GM12878 (cell line): ENCODE results near the gene RESP18. TPM values are rescaled to one million over a fixed set of nuclear protein-coding genes. Genes with fewer than 3 reads are reported as not detected.
A peak's percentile ranks its signal among the peaks of the same experiment; 100 is the strongest.

Source experiments
- ATAC-seq: fragments of 200-7000 bp; cut with Tn5 transposase; 3 replicates; pipeline ENCODE4 v1.9.1; 2020; ENCODE audit warnings: mild to moderate bottlenecking, moderate library complexity
- Bru-seq: library from RNA; stranded (reverse); fragments of 400-500 nt; gene quantifications from one replicate; lab custom pipeline; 2021; lab: Mats Ljungman, UMichigan
- BruChase-seq, 2 experiments: library from RNA; stranded (reverse); fragments of 400-500 nt; gene quantifications; one replicate each; lab custom pipeline; 2021; lab: Mats Ljungman, UMichigan
- BruUV-seq: library from RNA; stranded (reverse); fragments of 400-500 nt; replicated peaks from 2 replicates; lab custom pipeline; 2021; lab: Mats Ljungman, UMichigan
- CTCF ChIA-PET: fragments of 300-600 bp; sonication (Branson Sonifier 250); formaldehyde crosslinking; extraction: SDS; loops from one replicate; lab custom pipeline; 2021; ENCODE audit warnings: inconsistent platforms; lab: Yijun Ruan, JAX
- POLR2A ChIA-PET: fragments of 350-600 bp; formaldehyde crosslinking; extraction: SDS; loops from one replicate; lab custom pipeline; 2021; ENCODE audit warnings: inconsistent platforms; lab: Charles Lee
- RAD21 ChIA-PET: fragments of 300-600 bp; sonication (Branson Sonifier 250); formaldehyde crosslinking; loops from one replicate; lab custom pipeline; 2023; ENCODE audit warnings: antibody characterized with exemption; ENCODE audit not compliant: unreplicated experiment; lab: Charles Lee
- SMC1A ChIA-PET: fragments of 300-600 bp; sonication (Branson Sonifier 250); formaldehyde crosslinking; loops from one replicate; lab custom pipeline; 2023; ENCODE audit not compliant: unreplicated experiment, uncharacterized antibody; lab: Charles Lee
- DNase-seq: peaks from one replicate; pipeline ENCODE4 v3.0.0-alpha.2; 2011; ENCODE audit warnings: low read depth, low spot score
- FAIRE-seq: peaks from 3 replicates; lab custom pipeline; 2011; peaks lifted over from hg19 to GRCh38; lab: Jason Lieb, UNC
- H2AFZ ChIP-seq: 2 replicates; pipeline ENCODE4 v1.6.0; 2011; ENCODE audit warnings: low read depth, low read length, control low read depth; ENCODE audit not compliant: control insufficient read depth
- H3K27ac ChIP-seq: 2 replicates; pipeline ENCODE4 v1.5.1; 2011; ENCODE audit warnings: control low read depth; ENCODE audit not compliant: control insufficient read depth, insufficient read depth
- H3K27me3 ChIP-seq, 2 experiments: replicated peaks in 1 of 2; 2 replicates each; pipeline versions ENCODE4 v1.6.0 to v1.6.1; 2011; ENCODE audit warnings: low read length in 1 of 2; ENCODE audit not compliant: control insufficient read depth in 2 of 2, insufficient read depth in 2 of 2
- H3K36me3 ChIP-seq, 2 experiments: 2 replicates each; pipeline ENCODE4 v1.5.1; 2011; ENCODE audit warnings: low read length in 1 of 2; ENCODE audit not compliant: control insufficient read depth in 2 of 2, insufficient read depth in 2 of 2
- H3K4me1 ChIP-seq: 2 replicates; pipeline ENCODE4 v1.6.1; 2011; ENCODE audit warnings: mild to moderate bottlenecking, low read length, moderate library complexity, mixed read lengths; ENCODE audit not compliant: control insufficient read depth, insufficient read depth
- H3K4me2 ChIP-seq: 2 replicates; pipeline ENCODE4 v1.6.0; 2011; ENCODE audit warnings: control low read depth; ENCODE audit not compliant: control insufficient read depth, insufficient read depth
- H3K4me3 ChIP-seq: fragments of 200-600 bp; sonication (generic); 2 replicates; pipeline ENCODE4 v1.5.1; 2016
- H3K79me2 ChIP-seq: 2 replicates; pipeline ENCODE4 v1.6.0; 2011; ENCODE audit warnings: low read length; ENCODE audit not compliant: control insufficient read depth, insufficient read depth
- H3K9ac ChIP-seq: 2 replicates; pipeline ENCODE4 v1.8.0; 2011; ENCODE audit warnings: low read length, control low read depth, mixed read lengths; ENCODE audit not compliant: control insufficient read depth, insufficient read depth
- H3K9me3 ChIP-seq: replicated peaks from 3 replicates; pipeline ENCODE4 v1.5.1; 2011; ENCODE audit warnings: mild to moderate bottlenecking, low read length; ENCODE audit not compliant: control insufficient read depth, insufficient read depth
- H4K20me1 ChIP-seq: 2 replicates; pipeline ENCODE4 v1.6.0; 2011; ENCODE audit not compliant: control insufficient read depth, insufficient read depth
- EP300 ChIP-seq, 2 experiments: fragments of 150-350 bp in 1 of 2; IDR thresholded peaks; 2 replicates each; pipeline ENCODE4 v1.6.1; 2011 to 2012; ENCODE audit warnings: low read depth in 2 of 2, low read length in 2 of 2, borderline replicate concordance in 1 of 2, improper control_type of control experiment in 1 of 2, inconsistent platforms in 1 of 2; ENCODE audit not compliant: control insufficient read depth in 1 of 2
- GATAD2B ChIP-seq: fragments of 450-650 bp; conservative IDR thresholded peaks from 2 replicates; pipeline ENCODE4 v1.6.1; 2017; ENCODE audit warnings: low read depth, mild to moderate bottlenecking, moderate library complexity
- IRF5 ChIP-seq: fragments of 450-650 bp; IDR thresholded peaks from 2 replicates; pipeline ENCODE4 v1.6.1; 2017; ENCODE audit warnings: borderline replicate concordance
- NRF1 ChIP-seq: conservative IDR thresholded peaks from 2 replicates; pipeline ENCODE4 v1.6.1; 2011; ENCODE audit warnings: mild to moderate bottlenecking, low read depth, low read length, improper control_type of control experiment
- RAD21 ChIP-seq: IDR thresholded peaks from 2 replicates; pipeline ENCODE4 v1.6.1; 2011; ENCODE audit warnings: mild to moderate bottlenecking, low read depth, low read length, moderate library complexity; ENCODE audit not compliant: insufficient read depth
- SRF ChIP-seq, 2 experiments: IDR thresholded peaks; 2 replicates each; pipeline ENCODE4 v1.6.1; 2011; ENCODE audit warnings: low read depth in 2 of 2, low read length in 2 of 2, mild to moderate bottlenecking in 1 of 2, moderate library complexity in 1 of 2
- STAT1 ChIP-seq: fragments of 450-650 bp; conservative IDR thresholded peaks from 2 replicates; pipeline ENCODE4 v1.6.1; 2014; ENCODE audit warnings: antibody characterized with exemption, mild to moderate bottlenecking
- WRNIP1 ChIP-seq: IDR thresholded peaks from 2 replicates; pipeline ENCODE4 v1.6.1; 2011; ENCODE audit warnings: low read depth, low read length, improper control_type of control experiment, borderline replicate concordance
- WGBS: methylation state at CpG from one replicate; pipeline ENCODE4 v1.1.6; 2016; ENCODE audit warnings: low lambda C conversion rate; ENCODE audit not compliant: insufficient replicate concordance, insufficient coverage; ENCODE audit errors: missing lambda C conversion rate; 5-methylcytosine and 5-hydroxymethylcytosine counted together
- in situ Hi-C: fragments of 300-500 bp; cut with MboI; formaldehyde crosslinking; loops from 9 replicates; pipeline ENCODE4 v1.14.3; 2018; ENCODE audit warnings: mixed read lengths
- intact Hi-C: fragments of 100-400 bp; cut with micrococcal nuclease; formaldehyde crosslinking; loops from one replicate; pipeline ENCODE4 v1.14.2; 2022; ENCODE audit not compliant: unreplicated experiment
- long read RNA-seq, 2 experiments: library from polyadenylated mRNA; unstranded; transcript quantifications; one replicate each; pipeline ENCODE4 v2.0.0, GENCODE V29; 2019 to 2020
- polyA minus RNA-seq, 3 experiments: library from RNA; depleted of rRNA, polyadenylated mRNA; stranded (reverse); fragments of >200 nt; gene quantifications; 2 replicates each; pipeline ENCODE4 v1.2.3, GENCODE V29; 2011
- polyA plus RNA-seq, 11 experiments: library from polyadenylated mRNA; depleted of rRNA in 4 of 11; unstranded in 6 of 11; stranded (reverse) in 5 of 11; fragments of >200 nt; fragmentation: Nextera tagmentation in 4 of 11; fragmentation: Illumina TruSeq in 1 of 11; extraction: Ambion mirVana in 4 of 11; extraction: Trizol in 1 of 11; gene quantifications; 1 replicate in 1 of 11; 2 replicates in 10 of 11; pipeline versions ENCODE4 v1.2.1 to v1.2.3, GENCODE V29; 2011 to 2016; ENCODE audit warnings: inconsistent platforms in 2 of 11, missing spikeins in 2 of 11, low read depth in 1 of 11
- total RNA-seq, 4 experiments: library from RNA; depleted of rRNA in 3 of 4; stranded (reverse); fragments of >200 nt in 3 of 4; fragmentation: Illumina TruSeq in 1 of 4; extraction: Trizol in 1 of 4; gene quantifications; 2 replicates each; pipeline versions ENCODE4 v1.2.1 to v1.2.3, GENCODE V29; 2013 to 2021

The RESP18 gene
- total RNA-seq (2013; cell fraction: nucleolus; rRNA removed): not detected in 2 replicates
- total RNA-seq (2014; rRNA removed): not detected in 2 replicates
- total RNA-seq (2014; rRNA removed; fragmentation: Illumina TruSeq; extraction: Trizol): not detected in 2 replicates
- not detected in 2 replicates for total RNA-seq (2021)
- not detected for polyA plus RNA-seq (2011; ENCODE audit: low read depth)
- polyA plus RNA-seq (2011; rRNA removed): not detected in 2 replicates
- not detected in 2 replicates for polyA plus RNA-seq (2011; cell fraction: cytosol; rRNA removed)
- polyA plus RNA-seq (2011; cell fraction: nucleus; rRNA removed): not detected in 2 replicates
- not detected in 2 replicates for polyA plus RNA-seq (2012)
- polyA plus RNA-seq (2014; fragmentation: Illumina TruSeq; extraction: Trizol): not detected in 2 replicates
- not detected for polyA plus RNA-seq (2014; fragmentation: Nextera tagmentation; extraction: Ambion mirVana)
- not detected in 2 replicates for polyA plus RNA-seq (2014; rRNA removed)
- not detected for polyA plus RNA-seq (2016; fragmentation: Nextera tagmentation; extraction: Ambion mirVana)
- polyA minus RNA-seq (2011; rRNA and poly(A)+ RNA removed): not detected in 2 replicates
- not detected in 2 replicates for polyA minus RNA-seq (2011; cell fraction: cytosol; rRNA and poly(A)+ RNA removed)
- not detected in 2 replicates for polyA minus RNA-seq (2011; cell fraction: nucleus; rRNA and poly(A)+ RNA removed)
- not detected for Bru-seq, nascent RNA
- BruChase-seq, experiment 1, labeled RNA remaining after a 6-hour chase: percentile 12 among the genes with signal in this experiment
- BruChase-seq, experiment 2, labeled RNA remaining after a 2-hour chase: not detected
- long read RNA-seq, experiment 1: 0 reads
- long read RNA-seq, experiment 2: 0 reads

DNA sequence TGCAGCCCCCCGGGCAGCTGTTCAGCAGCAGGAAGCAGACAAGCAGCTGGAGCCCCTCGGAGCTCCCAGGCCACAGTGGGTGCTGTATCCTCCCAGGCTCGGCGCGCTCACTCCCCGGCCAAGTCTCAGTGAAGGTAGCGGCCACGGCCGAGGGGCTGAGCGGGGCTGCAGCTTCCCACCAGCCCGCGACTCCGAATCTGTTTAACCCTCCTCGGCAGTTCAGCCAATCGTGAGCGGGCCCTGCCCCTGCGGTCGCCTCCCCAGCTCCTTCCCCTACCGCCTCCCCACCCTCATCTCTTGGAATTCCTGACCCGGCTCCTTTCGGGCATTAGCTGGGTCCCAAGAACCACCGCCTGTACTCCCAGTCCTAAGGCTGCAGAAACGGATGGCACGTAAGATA, at the start of gene RESP18:
RESP18 (minus strand) TSS at position 203 of the 400 bp plus-strand sequence.
- Histone ChIP-seq H4K20me1 (no peaks in the 10 kb centered on the region), H3K9me3 (peaks cover 2% of the 10 kb centered on the region; the same call in 1 of the 3 replicates), H3K4me3 (no peak within 1 kb of the TSS), H3K4me1 (no peaks in the 10 kb centered on the region), H3K36me3 (no peaks in the 10 kb centered on the region), H2AFZ (no peak within 1 kb of the TSS), H3K27me3 (peaks cover 0 to 5% of the 10 kb centered on the region in 2 experiments; a peak in 3 of 4 replicates), H3K79me2 (no peaks in the 10 kb centered on the region), H3K4me2 (no peak within 1 kb of the TSS), H3K27ac (no peak within 1 kb of the TSS), H3K9ac (no peak within 1 kb of the TSS)
- no TSS peak for BruUV-seq
- in situ Hi-C loops (no loop called here), intact Hi-C loops (no loop called here)
- DNase-seq: no peak
- no peak for ATAC-seq
- RAD21 ChIA-PET: no interaction called here
- no peak for TF ChIP-seq SRF (IDR thresholded peaks at IDR 0.05; ENCODE audit: low read depth in 2 of 2, low read length in 2 of 2)
- no peak for TF ChIP-seq STAT1
- no peak for TF ChIP-seq EP300 (IDR thresholded peaks at IDR 0.05; ENCODE audit: borderline replicate concordance in 1 of 2, control insufficient read depth in 1 of 2, low read depth in 2 of 2, low read length in 2 of 2)
- TF ChIP-seq GATAD2B: no peak
- no peak for TF ChIP-seq NRF1
- no peak for TF ChIP-seq WRNIP1
- TF ChIP-seq IRF5: no peak
- TF ChIP-seq RAD21: no peak
- POLR2A ChIA-PET: no interaction called here
- 40% methylated on average over 19 of the region's 24 CpGs for WGBS
- CTCF ChIA-PET: no interaction called here
- FAIRE-seq: no peak
- SMC1A ChIA-PET: no interaction called here
